CD14-positive monocyte (primary cell): ENCODE data around the gene INO80D. TPM values are rescaled to one million over a fixed set of nuclear protein-coding genes. Genes with fewer than 3 reads are reported as not detected.

Source experiments
- DNase-seq, 3 donors: peaks; one replicate each; pipeline ENCODE4 v3.0.0-alpha.2; 2011 to 2022
- H2AFZ ChIP-seq: 2 replicates; pipeline ENCODE4 v1.6.0; 2012; ENCODE audit warnings: mild to moderate bottlenecking, low read depth, low read length, inconsistent platforms; ENCODE audit not compliant: insufficient read depth, poor library complexity, severe bottlenecking
- H3K27ac ChIP-seq, 2 donors: 1 replicate in 1 of 2; 2 replicates in 1 of 2; pipeline ENCODE4 v1.5.1; 2012 to 2013; ENCODE audit warnings: low read length in 2 of 2, control low read depth in 1 of 2, inconsistent platforms in 1 of 2, low read depth in 1 of 2, mild to moderate bottlenecking in 1 of 2
- H3K27me3 ChIP-seq, 2 donors: one replicate each; pipeline versions ENCODE4 v1.6.0 to v1.6.1; 2011 to 2013; ENCODE audit warnings: low read length in 2 of 2; ENCODE audit not compliant: control insufficient read depth in 2 of 2, insufficient read depth in 2 of 2
- H3K36me3 ChIP-seq, 2 donors: replicated peaks in 1 of 2; 1 replicate in 1 of 2; 2 replicates in 1 of 2; pipeline versions ENCODE4 v1.5.1 to v1.6.1; 2012 to 2013; ENCODE audit warnings: low read length in 2 of 2, control low read depth in 1 of 2, inconsistent platforms in 1 of 2, mild to moderate bottlenecking in 1 of 2; ENCODE audit not compliant: insufficient read depth in 2 of 2, control insufficient read depth in 1 of 2
- H3K4me1 ChIP-seq, 2 donors: 1 replicate in 1 of 2; 2 replicates in 1 of 2; pipeline versions ENCODE4 v1.5.1 to v1.6.1; 2012 to 2013; ENCODE audit warnings: low read length in 2 of 2, control low read depth in 1 of 2, inconsistent platforms in 1 of 2, mild to moderate bottlenecking in 1 of 2, moderate library complexity in 1 of 2; ENCODE audit not compliant: insufficient read depth in 2 of 2, control insufficient read depth in 1 of 2
- H3K4me2 ChIP-seq: replicated peaks from 2 replicates; pipeline ENCODE3; 2012; ENCODE audit warnings: low read length, moderate library complexity, mild to moderate bottlenecking; ENCODE audit not compliant: poor library complexity, severe bottlenecking; ENCODE audit errors: extremely low read depth
- H3K4me3 ChIP-seq, 3 experiments: fragments of 200-600 bp in 1 of 3; sonication (generic) in 1 of 3; replicated peaks in 1 of 3; 1 replicate in 2 of 3; 2 replicates in 1 of 3; pipeline ENCODE4 v1.5.1; 2011 to 2013; ENCODE audit warnings: low read length in 3 of 3, mild to moderate bottlenecking in 3 of 3, control low read depth in 2 of 3, low read depth in 2 of 3, inconsistent platforms in 1 of 3, moderate library complexity in 1 of 3
- H3K79me2 ChIP-seq: 2 replicates; pipeline ENCODE4 v1.6.0; 2012; ENCODE audit warnings: mild to moderate bottlenecking, control low read depth, inconsistent platforms, low read length, moderate library complexity; ENCODE audit not compliant: insufficient read depth
- H3K9ac ChIP-seq: 2 replicates; pipeline ENCODE4 v1.6.0; 2017; ENCODE audit warnings: low read length, mild to moderate bottlenecking; ENCODE audit not compliant: insufficient read depth, poor library complexity, severe bottlenecking
- H3K9me3 ChIP-seq, 2 donors: replicated peaks in 1 of 2; 1 replicate in 1 of 2; 2 replicates in 1 of 2; pipeline versions ENCODE4 v1.5.1 to v1.6.1; 2012 to 2013; ENCODE audit warnings: low read length in 2 of 2, control low read depth in 1 of 2; ENCODE audit not compliant: control insufficient read depth in 1 of 2, insufficient read depth in 1 of 2
- H4K20me1 ChIP-seq: 2 replicates; pipeline ENCODE4 v1.6.0; 2012; ENCODE audit warnings: mild to moderate bottlenecking, low read length, control low read depth, moderate library complexity; ENCODE audit not compliant: insufficient read depth
- H3K27ac Mint-ChIP-seq, 7 donors: one replicate each; pipeline ENCODE4 v1.8.0; 2020; ENCODE audit warnings: mild to moderate bottlenecking in 7 of 7, mixed read lengths in 7 of 7, moderate library complexity in 6 of 7, inconsistent platforms in 2 of 7
- H3K27me3 Mint-ChIP-seq, 3 donors: one replicate each; pipeline ENCODE4 v1.8.0; 2021 to 2022; ENCODE audit warnings: low read depth in 3 of 3, mild to moderate bottlenecking in 3 of 3, mixed read lengths in 3 of 3, moderate library complexity in 3 of 3, inconsistent platforms in 1 of 3
- H3K36me3 Mint-ChIP-seq, 2 donors: one replicate each; pipeline ENCODE4 v1.8.0; 2020; ENCODE audit warnings: mixed read lengths in 2 of 2, inconsistent platforms in 1 of 2, mild to moderate bottlenecking in 1 of 2
- H3K4me1 Mint-ChIP-seq: one replicate; pipeline ENCODE4 v1.8.0; 2020; ENCODE audit warnings: mild to moderate bottlenecking, mixed read lengths
- H3K4me3 Mint-ChIP-seq, 2 donors: one replicate each; pipeline ENCODE4 v1.8.0; 2020; ENCODE audit warnings: mild to moderate bottlenecking in 2 of 2, mixed read lengths in 2 of 2, moderate library complexity in 1 of 2
- H3K9me3 Mint-ChIP-seq, 7 donors: one replicate each; pipeline ENCODE4 v1.8.0; 2020 to 2022; ENCODE audit warnings: mixed read lengths in 7 of 7, mild to moderate bottlenecking in 6 of 7, moderate library complexity in 6 of 7, inconsistent platforms in 2 of 7
- WGBS: methylation state at CpG from one replicate; pipeline ENCODE4 v1.1.5; 2013; ENCODE audit warnings: missing lambda C conversion rate; ENCODE audit not compliant: insufficient coverage; 5-methylcytosine and 5-hydroxymethylcytosine counted together
- intact Hi-C, 2 donors: fragments of 100-400 bp; cut with micrococcal nuclease; formaldehyde crosslinking; loops; one replicate each; pipeline versions ENCODE4 v1.15.0 to v1.15.1; 2023
- polyA plus RNA-seq, 3 donors: library from polyadenylated mRNA; depleted of rRNA in 1 of 3; unstranded in 2 of 3; stranded (reverse) in 1 of 3; fragments of 300-500 nt in 2 of 3; fragments of >200 nt in 1 of 3; fragmentation: Illumina TruSeq in 2 of 3; gene quantifications; 1 replicate in 2 of 3; 2 replicates in 1 of 3; pipeline ENCODE4 v1.2.3, GENCODE V29; 2012 to 2021
- TF ChIP-seq, protein P1 (sequence below): fragments of 200-600 bp; IDR thresholded peaks from one replicate; pipeline ENCODE4 v1.8.0; 2022; ENCODE audit warnings: antibody characterized with exemption, mild to moderate bottlenecking

The INO80D gene
- polyA plus RNA-seq, 3 donors, result 3.8 to 6.1 (median 4.4) TPM

GRCh38 chr2:205965707-205966106 lies 120.3 kb downstream of the INO80D start:
- intact Hi-C loops, result no loop called here
- TF ChIP-seq, protein P1, sequence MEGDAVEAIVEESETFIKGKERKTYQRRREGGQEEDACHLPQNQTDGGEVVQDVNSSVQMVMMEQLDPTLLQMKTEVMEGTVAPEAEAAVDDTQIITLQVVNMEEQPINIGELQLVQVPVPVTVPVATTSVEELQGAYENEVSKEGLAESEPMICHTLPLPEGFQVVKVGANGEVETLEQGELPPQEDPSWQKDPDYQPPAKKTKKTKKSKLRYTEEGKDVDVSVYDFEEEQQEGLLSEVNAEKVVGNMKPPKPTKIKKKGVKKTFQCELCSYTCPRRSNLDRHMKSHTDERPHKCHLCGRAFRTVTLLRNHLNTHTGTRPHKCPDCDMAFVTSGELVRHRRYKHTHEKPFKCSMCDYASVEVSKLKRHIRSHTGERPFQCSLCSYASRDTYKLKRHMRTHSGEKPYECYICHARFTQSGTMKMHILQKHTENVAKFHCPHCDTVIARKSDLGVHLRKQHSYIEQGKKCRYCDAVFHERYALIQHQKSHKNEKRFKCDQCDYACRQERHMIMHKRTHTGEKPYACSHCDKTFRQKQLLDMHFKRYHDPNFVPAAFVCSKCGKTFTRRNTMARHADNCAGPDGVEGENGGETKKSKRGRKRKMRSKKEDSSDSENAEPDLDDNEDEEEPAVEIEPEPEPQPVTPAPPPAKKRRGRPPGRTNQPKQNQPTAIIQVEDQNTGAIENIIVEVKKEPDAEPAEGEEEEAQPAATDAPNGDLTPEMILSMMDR, result no peak
- peaks cover 0 to 5% (median 1%) of the 10 kb centered on the region in 3 donors for H3K27me3 Mint-ChIP-seq
- H3K4me1 Mint-ChIP-seq, result peaks cover 27% of the 10 kb centered on the region
- Histone ChIP-seq H3K79me2 (no peaks in the 10 kb centered on the region), H4K20me1 (no peaks in the 10 kb centered on the region), H3K27ac (no peak overlapping the region), H3K27me3 (no peaks in the 10 kb centered on the region), H3K4me1 (peaks cover 12 to 18% of the 10 kb centered on the region in 2 donors), H3K9me3 (no peaks in the 10 kb centered on the region), H3K4me2 (no peak overlapping the region), H3K9ac (no peak overlapping the region), H2AFZ (no peak overlapping the region), H3K36me3 (no peaks in the 10 kb centered on the region), H3K4me3 (no peak overlapping the region)
- WGBS, result 96% methylated on average over 9 of the region's 15 CpGs
- peak overlapping the region in 1 of 7 donors; percentile 63 for H3K27ac Mint-ChIP-seq
- no peak overlapping the region for H3K4me3 Mint-ChIP-seq
- H3K36me3 Mint-ChIP-seq, result no peaks in the 10 kb centered on the region
- no peak for DNase-seq
- H3K9me3 Mint-ChIP-seq, result peaks cover 0 to 2% (median 0%) of the 10 kb centered on the region in 7 donors

DNA sequence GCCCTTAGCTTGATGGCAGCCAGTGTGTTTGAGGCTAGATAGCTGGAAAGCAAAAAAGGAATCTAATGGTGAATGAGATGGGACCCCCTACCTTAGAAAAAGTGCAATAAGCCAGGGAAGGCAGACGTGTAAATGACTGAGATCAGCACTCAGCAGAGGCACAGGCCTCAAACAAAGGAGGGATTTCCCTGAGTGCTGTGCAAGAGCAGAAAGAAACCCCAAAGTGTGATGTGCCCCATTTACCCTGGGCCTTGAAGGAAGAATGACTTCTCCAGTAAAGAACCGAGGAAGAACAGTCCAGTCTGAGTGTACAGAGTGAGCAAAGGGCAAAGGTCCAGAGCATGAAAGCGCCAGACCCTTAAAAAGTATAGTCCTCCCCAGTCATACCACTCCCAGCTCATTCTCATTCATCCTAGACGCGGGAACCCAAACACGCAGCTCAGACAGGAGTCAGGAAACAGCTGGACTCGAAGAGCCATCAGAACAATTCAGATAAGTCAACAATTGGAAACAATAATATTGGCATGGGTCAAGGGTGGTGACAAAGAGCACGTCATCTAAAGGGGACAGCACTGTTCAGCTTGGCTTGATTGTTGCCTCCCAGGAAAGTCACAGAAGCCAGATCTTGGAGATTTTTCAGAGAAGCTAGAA lies 121.7 kb downstream of the INO80D start:
- intact Hi-C loops, result no loop called here
- H3K4me2 ChIP-seq, result no peak overlapping the region
- no peak overlapping the region for H3K4me3 ChIP-seq
- no peak overlapping the region for H2AFZ ChIP-seq
- no peaks in the 10 kb centered on the region for H3K36me3 Mint-ChIP-seq
- peaks cover 0 to 5% (median 1%) of the 10 kb centered on the region in 3 donors for H3K27me3 Mint-ChIP-seq
- H3K9me3 Mint-ChIP-seq, result peaks cover 0 to 2% (median 0%) of the 10 kb centered on the region in 7 donors
- no peaks in the 10 kb centered on the region for H3K9me3 ChIP-seq
- no peak overlapping the region for H3K27ac Mint-ChIP-seq
- no peak overlapping the region for H3K9ac ChIP-seq
- TF ChIP-seq, protein P1, result no peak
- H3K79me2 ChIP-seq, result no peaks in the 10 kb centered on the region
- peaks cover 23% of the 10 kb centered on the region for H3K4me1 Mint-ChIP-seq
- H3K27ac ChIP-seq, result no peak overlapping the region
- peaks cover 12 to 18% of the 10 kb centered on the region in 2 donors for H3K4me1 ChIP-seq
- H3K27me3 ChIP-seq, result no peaks in the 10 kb centered on the region
- H4K20me1 ChIP-seq, result no peaks in the 10 kb centered on the region
- DNase-seq, result no peak
- no peaks in the 10 kb centered on the region for H3K36me3 ChIP-seq
- WGBS, result 62% methylated on average over 3 of the region's 8 CpGs
- H3K4me3 Mint-ChIP-seq, result no peak overlapping the region
